HG03342 (cell line): ENCODE data around the gene ASAH2.
"Not testable (repeated sequence)": the region's sequence is repeated elsewhere in the genome, so short reads cannot be mapped to it uniquely, and the experiment has no call there.

Experiments used
- ATAC-seq: cut with Tn5 transposase; IDR thresholded peaks from one replicate; pipeline ENCODE4 v1.9.1; 2021; ENCODE audit warnings: mild to moderate bottlenecking, moderate library complexity; ENCODE audit not compliant: unreplicated experiment

The ASAH2 gene

GRCh38 chr10:50260791-50261281, 9.5 kb upstream of the ASAH2 start:
- ATAC-seq: peak; percentile 99

- no peak for ATAC-seq
Measured at GRCh38 chr10:50254479-50254878, 3.2 kb upstream of the ASAH2 start.

DNA sequence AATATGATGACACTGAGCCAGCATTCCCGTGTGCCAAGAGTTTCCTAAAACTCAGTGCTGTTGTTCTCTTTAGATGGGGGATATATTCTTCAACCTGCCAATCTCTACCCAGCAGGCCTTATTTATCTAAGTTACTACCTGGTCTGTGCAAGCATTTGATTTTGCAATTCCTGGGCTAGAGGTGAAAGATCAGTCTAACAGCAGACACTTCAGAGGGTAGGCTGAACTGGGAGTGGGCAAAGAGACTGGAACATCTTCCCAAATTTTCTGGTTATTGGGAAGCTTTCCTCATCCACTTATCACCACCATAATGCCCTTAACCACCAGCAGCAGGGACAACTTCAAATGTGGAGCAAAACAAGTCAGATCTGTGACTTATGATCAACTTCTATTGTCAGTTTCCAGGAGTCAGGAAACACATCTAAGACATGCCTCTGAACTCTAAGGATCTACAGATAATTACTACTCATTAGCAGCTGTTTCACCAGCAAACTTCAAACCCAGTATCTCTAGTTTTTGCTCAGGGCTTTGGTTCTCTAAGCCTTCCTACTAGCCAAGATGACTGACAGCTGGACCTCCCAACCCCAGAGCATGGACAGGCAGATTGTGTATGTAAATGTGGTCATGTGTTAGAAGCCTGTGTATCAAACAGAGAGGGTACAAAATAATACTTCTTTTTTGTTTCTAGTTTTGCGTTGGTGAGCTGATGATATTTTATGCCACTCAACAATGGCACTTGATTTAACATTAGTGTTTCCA, 1.0 kb downstream of the ASAH2 start:
- ATAC-seq: no peak

DNA sequence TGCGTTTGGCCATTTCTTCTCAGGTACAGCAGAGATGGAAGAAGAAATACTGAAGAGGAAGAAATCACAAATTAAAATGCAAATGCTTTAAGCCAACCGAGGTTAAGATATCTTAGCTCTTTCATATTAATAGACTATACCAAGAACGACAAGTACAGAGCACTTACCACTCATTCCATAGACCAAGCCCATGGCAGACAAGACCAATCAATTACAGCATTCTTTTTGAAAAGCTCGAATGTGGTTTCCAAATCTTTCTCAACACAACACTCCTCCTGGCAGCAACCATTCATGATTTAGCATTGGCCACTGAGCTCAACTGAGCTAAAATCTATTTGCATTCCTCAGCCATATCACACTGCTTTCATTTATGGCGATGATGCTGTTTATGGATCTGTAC, 2.7 kb downstream of the ASAH2 start:
- ATAC-seq: no peak

- no peak for ATAC-seq
Measured at GRCh38 chr10:50248062-50248461, 3.3 kb downstream of the ASAH2 start.

DNA sequence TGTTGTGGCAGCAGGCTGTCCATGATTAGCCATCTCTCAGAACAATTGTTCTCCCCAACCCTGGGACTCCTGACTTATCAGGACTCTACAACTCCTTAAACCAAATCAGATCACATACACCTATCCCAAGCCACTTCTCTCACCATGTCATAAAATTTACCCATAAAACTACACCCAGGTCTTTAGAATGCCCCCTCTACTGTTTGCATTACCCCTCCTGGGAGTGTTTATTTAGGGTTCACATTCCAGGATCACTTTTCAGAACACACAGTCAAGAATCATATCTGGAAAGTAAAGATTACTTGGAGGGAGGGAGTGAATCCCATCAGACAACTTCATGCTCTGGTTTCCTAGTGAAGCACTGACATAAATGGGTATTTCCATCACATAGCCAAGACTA, 7.1 kb downstream of the ASAH2 start:
- ATAC-seq: no peak

DNA sequence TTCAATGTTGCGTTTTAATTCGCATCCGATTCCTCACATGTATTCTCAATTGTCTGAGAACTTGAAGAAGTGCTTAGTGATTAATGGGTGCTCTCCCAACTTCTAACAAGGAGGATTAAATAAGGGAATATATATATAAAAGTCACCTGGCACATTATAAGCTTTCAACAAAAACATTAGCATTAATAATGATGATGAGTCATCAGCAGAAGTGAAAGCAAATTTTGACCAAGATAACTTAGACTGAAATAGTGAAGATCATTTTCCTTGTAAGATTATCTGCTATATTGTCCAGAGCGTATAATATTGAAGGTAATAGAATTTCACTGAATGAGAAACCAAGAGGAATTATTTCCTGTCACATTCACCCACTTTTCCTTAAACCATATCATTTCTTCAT, 8.5 kb downstream of the ASAH2 start:
- ATAC-seq: no peak

DNA sequence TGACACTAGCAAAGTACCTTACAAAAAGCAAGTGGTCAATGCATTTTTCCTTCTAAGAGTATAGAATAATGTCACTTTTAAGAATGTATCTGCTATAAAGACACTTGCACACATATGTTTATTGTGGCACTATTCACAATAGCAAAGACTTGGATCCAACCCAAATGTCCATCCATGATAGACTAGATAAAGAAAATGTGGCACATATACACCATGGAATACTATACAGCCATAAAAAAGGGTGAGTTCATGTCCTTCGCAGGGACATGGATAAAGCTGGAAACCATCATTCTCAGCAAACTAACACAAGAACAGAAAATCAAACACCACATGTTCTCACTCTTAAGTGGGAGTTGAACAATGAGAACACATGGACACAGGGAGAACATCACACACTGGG, 9.8 kb downstream of the ASAH2 start:
- ATAC-seq: not testable (repeated sequence)

GRCh38 chr10:50234486-50234885, 16.8 kb downstream of the ASAH2 start:
- no peak for ATAC-seq

GRCh38 chr10:50232261-50232639, 19.1 kb downstream of the ASAH2 start:
- no peak for ATAC-seq

GRCh38 chr10:50231515-50232260, 19.6 kb downstream of the ASAH2 start:
- ATAC-seq: no peak

DNA sequence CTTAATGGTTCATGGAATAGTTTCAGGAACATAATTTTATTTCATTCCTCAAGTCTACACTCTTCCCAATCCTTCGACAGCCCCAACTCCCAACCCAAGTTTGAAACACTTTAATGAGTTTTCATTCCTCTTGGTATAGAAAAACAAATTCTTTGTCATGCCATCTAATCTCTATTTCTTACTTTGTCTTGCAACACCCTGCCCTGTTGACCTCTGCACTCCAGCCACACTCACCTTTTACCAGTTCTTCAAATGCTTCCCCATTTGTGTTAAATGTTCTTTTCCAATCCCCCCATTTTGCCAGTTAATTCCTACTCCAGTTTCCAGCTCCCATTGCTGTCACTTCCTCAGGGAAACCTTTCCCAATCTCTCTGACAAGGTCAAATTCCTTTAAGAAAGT, 21.9 kb downstream of the ASAH2 start:
- no peak for ATAC-seq

DNA sequence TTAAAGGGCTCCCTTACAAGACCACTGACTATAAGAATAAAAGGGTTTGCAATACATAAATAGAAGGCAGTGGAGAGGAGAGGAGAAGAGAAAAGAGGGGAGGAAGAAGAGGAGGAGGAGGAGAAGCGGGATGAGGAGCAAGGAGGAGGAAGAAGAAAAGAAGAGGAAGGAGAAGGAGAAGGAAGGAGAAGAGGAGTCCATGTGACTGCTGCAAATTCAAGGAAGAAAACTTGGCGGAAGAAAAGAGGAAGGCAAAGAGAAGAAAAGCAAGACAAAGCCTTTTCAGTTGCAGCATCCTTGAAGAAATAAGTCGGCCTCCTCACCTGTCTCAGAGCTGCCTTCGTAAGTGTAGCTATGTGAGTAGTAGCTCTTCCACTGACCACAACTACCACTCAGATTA, 22.6 kb downstream of the ASAH2 start:
- ATAC-seq: no peak

DNA sequence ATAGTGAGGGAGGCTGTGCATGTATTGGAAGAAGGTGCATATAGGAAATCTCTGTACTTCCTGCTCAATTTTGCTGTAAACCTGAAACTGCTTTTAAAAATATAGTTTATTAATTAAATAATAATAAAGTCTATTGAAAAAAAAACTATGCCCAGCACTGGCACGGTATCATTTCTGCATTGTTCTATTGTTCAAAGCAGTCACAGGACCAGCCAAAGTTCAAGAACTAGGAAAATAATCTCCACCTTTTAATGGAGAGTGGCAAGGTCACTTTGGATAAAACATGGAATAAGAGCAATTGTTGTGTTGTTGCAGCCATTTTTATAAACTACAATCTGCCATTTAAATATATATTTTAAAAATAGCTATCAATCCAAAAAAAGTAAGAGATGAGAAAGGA, 24.7 kb downstream of the ASAH2 start:
- no peak for ATAC-seq

GRCh38 chr10:50224330-50224952, 26.9 kb downstream of the ASAH2 start:
- ATAC-seq: peak; percentile 90

GRCh38 chr10:50222199-50222598, 29.1 kb downstream of the ASAH2 start:
- no peak for ATAC-seq

DNA sequence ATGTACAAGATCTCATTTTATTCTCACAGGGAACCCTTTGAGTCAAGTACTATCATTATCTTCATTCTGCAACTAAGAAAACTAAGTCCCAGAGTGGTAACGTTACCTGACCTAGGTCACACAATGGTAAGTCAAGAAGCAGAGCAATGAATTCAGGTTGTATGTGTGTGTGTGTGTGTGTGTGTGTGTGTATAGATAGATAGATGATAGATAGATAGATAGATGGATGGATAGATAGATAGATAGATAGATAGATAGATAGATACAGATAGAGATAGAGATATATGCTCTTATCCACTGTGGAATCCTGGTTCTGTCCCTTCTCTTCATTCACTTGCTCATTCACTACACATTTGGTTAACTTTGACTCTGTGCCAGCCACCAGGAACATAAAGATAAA, 29.8 kb downstream of the ASAH2 start:
- no peak for ATAC-seq

DNA sequence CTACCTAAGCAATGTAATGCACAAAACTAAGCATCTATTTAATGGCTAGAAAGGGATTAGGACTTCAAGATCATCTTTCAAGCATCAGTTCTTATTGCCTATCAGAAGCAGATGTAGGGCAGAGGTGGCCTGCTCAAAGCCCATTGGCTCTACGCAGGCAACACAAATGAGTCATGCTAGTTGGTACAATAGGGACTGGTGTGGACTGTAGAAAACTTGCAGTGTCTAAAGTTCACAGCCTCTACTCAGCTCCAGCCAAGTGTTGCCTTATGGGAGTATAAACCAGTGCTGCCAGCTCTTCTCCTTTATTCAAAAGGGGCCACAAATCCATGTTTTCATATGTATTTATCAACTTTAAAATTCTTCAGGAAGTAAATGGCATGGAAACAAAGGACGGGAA, 31.7 kb downstream of the ASAH2 start:
- ATAC-seq: no peak

DNA sequence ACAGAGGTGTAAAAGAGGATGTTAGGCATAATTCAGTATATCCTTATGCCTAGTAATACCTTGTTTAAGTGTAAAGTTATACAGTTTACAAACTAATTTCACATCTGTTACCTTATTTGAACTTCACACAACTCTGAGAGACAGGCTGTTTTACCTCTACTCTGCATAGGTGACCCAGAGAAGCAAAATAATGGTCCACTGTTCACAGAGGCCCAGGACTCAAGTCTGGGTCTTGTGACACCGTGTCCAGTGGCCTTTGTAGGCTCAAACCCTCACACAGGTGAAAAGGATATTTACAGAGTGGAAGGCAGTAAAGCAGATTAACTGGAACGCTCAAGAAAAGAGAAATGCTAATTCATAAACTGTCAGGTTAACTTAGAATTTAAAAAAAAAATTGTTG, 32.1 kb downstream of the ASAH2 start:
- ATAC-seq: no peak

DNA sequence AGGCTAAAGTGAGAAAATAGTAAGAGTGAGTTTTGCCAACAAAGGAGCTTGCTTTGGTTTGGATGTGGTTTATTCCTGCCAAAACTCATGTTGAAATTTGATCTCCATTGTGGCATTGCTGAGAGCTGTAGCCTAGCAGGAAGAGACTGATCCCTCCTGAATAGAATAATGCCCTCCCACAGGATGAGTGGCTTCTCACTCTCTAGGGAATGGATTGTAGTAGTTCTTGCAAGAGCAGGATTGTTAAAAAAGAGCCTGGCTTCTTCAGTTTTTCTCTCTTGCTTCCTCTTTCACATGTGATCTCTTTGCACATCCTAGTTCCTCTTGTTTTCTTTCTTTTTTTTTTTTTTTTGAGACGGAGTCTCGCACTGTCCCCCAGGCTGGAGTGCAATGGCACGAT, 34.4 kb downstream of the ASAH2 start:
- ATAC-seq: no peak

DNA sequence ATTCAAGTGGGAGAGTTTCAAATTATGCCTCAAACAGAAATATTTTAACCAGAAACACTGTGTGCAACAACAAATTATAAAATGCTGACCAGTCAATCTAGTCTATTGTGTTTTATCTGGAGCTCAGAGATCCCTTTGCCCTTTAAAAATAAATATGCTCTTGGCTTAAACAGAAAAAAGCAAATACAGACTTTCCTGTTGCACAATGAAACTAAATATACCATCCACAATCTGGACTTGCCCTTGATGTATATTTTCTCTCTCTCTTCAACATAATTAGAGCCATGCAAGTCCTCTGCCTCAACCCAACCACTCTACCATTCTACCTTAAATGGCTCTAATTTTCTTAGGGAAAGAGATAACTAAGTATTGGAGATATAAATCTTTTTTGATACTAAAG, 34.9 kb downstream of the ASAH2 start:
- no peak for ATAC-seq

GRCh38 chr10:50211670-50212069, 39.6 kb downstream of the ASAH2 start:
- ATAC-seq: no peak
